GM21423 (cell line): ENCODE measurements around the gene LRG1.
"Not testable (repeated sequence)": the region's sequence is repeated elsewhere in the genome, so short reads cannot be mapped to it uniquely, and the experiment has no call there.

Experiments used
- ATAC-seq: cut with Tn5 transposase; IDR thresholded peaks from one replicate; pipeline ENCODE4 v1.9.1; 2021; ENCODE audit warnings: mild to moderate bottlenecking, moderate library complexity; ENCODE audit not compliant: unreplicated experiment

Gene LRG1

GRCh38 chr19:4576016-4576933 lies 36.4 kb upstream of the LRG1 start:
- ATAC-seq, result no peak

DNA sequence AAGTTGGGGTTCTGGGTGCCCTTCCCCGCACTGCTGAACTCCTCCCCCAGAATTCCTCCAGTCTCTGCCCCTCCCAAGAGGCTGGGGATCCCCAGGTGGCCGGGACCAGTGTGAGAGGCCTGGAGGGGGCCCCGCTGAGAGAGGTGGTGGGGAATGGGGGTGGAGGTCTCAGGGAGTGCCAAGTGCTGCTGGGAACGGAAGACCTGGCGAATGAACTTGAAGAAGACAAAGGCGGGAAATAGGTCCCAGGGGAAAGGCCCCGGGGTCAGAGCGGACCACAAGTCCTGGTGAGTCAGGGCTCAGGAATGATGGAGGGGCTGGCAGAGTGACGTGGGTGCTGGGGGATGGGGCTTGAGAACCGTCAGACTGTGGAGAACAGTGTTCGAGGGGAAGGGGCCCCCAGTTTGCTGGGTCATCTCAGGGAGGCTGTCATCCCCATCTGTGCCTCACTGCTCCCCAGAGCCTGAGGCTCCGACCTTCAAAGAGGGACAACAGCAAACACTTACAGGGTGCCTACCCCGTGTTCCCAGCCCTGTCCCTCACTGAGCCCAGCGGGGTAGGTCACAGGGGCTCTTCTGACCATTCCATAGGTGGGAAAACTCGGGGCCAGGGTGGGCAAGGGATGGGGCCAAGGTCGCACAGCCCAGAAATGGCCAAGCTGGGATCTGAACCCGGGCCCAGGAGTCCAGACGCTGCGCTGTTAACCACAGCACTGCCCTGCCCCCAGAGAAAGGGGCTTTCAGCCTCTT lies 35.6 kb upstream of the LRG1 start:
- no peak for ATAC-seq

DNA sequence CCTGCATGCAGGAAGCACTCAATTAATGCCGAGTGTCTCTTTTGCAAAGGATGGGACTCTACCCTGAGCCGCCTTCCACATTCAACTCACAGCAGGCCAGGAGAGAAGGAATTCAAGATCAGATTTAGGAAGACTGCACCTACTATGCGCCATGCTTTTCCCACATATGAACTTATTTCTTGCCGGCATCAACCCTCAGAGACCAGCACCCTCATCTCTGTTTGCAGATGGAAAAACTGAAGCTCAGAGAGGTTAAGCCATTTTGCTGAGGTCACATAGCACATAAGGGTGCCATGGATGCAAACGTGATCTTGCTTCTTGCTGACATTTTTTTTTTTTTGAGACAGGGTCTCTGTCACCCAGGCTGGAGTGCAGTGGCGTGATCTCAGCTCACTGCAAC lies 33.8 kb upstream of the LRG1 start:
- ATAC-seq, result no peak

DNA sequence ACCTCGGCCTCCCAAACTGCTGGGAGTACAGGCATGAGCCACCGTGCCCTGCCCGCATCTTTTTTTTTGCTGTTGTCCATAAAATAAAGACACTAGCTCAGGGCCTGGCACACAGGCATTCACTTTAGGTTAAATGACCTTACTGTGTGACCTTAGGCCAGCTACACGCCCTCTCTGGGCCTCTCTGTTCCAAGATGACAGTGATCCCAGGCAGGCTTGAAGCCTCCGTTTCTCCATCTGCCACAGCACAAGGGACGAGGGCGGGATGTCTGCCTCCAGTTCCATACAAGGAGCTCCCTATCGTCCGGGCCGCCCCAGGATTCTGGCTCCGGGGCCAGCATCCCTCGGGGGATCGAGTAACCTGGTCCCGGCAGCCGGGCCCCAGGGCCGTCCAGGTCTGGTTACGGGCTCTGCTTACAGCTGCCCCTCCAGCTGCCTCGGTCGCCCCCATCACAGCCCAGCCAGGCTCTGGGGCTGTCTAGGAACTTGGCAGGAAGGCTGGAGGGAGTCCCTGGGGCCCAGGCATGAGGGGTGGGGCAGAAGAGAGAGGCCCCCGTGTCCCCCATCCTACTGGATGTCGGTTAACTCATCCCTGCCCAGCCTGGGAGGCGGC lies 31.6 kb upstream of the LRG1 start:
- no peak for ATAC-seq

- no peak for ATAC-seq
Observed at GRCh38 chr19:4570916-4571304, 31.1 kb upstream of the LRG1 start.

DNA sequence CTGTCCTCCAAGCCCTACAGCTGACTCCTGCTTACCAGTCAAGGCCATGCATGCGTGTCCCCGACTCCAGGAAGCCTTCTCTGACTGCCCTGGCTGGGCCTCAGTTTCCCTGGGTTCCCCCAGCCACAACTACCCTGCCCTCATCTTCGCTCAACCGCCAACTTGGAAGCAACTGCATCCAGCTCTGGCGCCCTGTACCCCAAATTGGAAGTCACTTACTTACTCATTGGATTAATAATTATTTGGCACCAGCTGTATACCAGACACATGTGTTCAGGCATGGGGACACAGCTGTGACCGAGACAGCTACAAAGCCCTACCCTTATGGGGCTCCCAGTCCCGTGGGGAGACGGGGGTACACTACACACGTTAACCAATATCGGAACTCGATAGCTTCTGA lies 30.6 kb upstream of the LRG1 start:
- no peak for ATAC-seq

- ATAC-seq, result no peak
Observed at GRCh38 chr19:4568886-4569285, 29.1 kb upstream of the LRG1 start.

- no peak for ATAC-seq
Observed at GRCh38 chr19:4567584-4568071, 27.8 kb upstream of the LRG1 start.

GRCh38 chr19:4566402-4567051 lies 26.7 kb upstream of the LRG1 start:
- no peak for ATAC-seq

- ATAC-seq, result not testable (repeated sequence)
Observed at GRCh38 chr19:4563562-4563961, 23.7 kb upstream of the LRG1 start.

DNA sequence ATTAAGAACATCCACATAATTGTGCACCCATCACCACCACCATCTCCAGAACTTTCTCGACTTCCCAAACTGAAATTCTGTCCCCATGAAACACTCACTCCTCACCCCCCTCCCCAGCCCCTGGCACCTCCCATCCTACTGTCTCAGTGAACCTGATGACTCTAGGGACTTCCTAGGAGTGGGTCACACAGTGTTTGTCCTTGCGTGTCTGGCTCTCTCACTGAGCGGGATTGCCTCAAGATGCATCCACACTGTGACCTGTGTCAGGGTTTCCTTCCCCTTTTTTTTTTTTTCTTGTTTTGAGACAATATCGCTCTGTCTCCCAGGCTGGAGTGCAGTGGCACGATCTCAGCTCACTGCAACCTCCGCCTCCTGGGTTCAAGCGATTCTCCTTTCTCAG lies 22.2 kb upstream of the LRG1 start:
- ATAC-seq, result not testable (repeated sequence)

DNA sequence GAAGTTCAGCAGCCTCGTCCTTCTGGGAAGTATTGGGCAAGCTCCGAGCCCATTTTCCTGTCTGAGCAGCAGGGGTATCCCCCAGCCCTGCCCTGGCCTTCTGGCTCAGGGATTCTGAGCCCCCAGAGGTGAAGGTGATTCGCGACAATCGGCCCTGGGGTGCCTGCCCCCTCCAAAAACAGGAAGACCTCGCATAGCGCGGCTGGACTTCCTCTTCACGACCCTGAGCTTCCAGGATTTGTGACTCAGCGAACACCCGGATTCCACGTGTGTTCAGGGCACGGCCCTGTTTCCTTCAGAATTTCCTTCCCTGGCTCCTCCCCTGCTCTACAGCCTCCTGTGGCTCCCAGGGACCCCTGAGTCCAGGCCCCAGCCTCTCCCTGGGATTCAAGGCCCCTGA lies 19.7 kb upstream of the LRG1 start, which contains the start of gene SEMA6B:
Gene SEMA6B, minus strand, starts transcription at position 116 of the 400 bp plus-strand sequence. CDS start 1,227 bp downstream, outside the sequence.
- ATAC-seq, result no peak

GRCh38 chr19:4557971-4558941 lies 18.4 kb upstream of the LRG1 start:
- no peak for ATAC-seq

- no peak for ATAC-seq
Observed at GRCh38 chr19:4557144-4557970, 17.5 kb upstream of the LRG1 start.

- no peak for ATAC-seq
Observed at GRCh38 chr19:4556597-4557127, 16.8 kb upstream of the LRG1 start.

DNA sequence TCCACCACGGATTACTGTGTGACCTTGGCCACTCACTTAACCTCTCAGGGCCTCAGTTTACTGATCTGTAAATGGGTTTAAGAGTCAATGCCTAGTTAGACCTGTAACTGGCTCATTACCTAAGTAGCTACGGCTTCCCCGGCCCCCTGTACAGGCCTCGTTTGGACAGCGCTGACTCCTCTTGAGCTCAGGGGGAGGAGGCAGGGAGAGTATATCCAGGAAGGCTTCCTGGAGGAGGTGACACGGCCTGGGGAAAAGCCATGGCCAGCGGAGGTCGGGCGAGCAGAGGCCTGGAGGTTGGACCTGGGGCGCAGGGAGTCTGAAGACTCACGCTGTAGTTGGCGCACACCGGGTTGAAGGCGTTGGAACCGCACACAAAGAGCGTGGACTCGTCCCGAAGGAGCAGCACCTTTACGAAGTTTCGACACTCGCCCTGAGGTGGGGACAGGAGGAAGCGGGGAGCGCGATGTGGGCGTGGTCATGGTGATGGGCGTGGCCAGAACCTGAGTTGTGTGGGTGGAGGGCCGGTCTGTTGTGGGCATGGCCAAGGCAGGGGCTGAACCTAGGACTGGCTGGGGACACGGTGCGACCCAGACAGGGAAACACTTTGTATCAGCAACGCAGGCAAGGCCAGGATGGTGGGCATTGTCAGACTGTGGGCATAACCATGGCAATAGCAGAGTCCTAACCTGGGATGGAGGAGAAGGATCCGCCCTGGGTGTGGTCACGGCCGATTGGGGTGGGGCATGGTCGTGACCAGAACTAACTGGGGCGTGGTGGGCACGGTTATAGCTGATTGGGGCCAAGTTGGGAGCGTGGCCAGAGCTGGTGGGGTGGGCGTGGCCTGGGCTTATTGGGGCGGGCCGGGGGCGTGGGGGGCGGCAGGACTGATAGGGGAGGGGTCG lies 16.1 kb upstream of the LRG1 start:
- no peak for ATAC-seq

GRCh38 chr19:4554717-4555116 lies 14.9 kb upstream of the LRG1 start:
- ATAC-seq, result no peak

DNA sequence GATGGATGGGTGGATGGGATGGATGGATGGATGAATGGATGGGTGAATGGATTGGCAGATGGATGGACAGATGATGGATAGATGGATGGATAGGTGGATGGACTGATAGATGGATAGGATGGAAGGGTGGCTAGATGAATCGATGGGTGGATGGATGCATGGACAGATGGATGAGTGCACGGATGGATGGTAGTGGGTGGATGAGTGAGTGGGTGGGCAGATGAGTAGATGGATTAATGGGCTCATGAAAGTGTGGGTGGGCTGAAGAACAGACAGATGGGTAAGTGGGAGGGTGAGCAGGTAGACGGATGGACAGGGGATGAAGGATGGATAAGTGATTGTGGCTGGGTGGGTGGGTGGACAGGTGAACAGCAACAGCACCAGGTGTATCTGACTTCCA lies 13.9 kb upstream of the LRG1 start:
- ATAC-seq, result no peak
